H9 (cell line): Measurements from ENCODE around the gene CDKAL1. TPM values are rescaled to one million over a fixed set of nuclear protein-coding genes. Genes with fewer than 3 reads are reported as not detected.

Experiments used
- DNase-seq: peaks from one replicate; pipeline ENCODE4 v3.0.0-alpha.2; 2017
- H2AFZ ChIP-seq: one replicate; pipeline ENCODE4 v1.6.1; 2013; ENCODE audit warnings: mild to moderate bottlenecking, low read length, control low read depth, moderate library complexity
- H2AK5ac ChIP-seq: 2 replicates; pipeline ENCODE4 v1.6.1; 2013; ENCODE audit warnings: low read length, control low read depth, mixed read lengths; ENCODE audit not compliant: insufficient read length
- H2BK120ac ChIP-seq: one replicate; pipeline ENCODE4 v1.6.1; 2013; ENCODE audit warnings: low read depth, mild to moderate bottlenecking, low read length, control low read depth, inconsistent platforms; ENCODE audit not compliant: poor library complexity, severe bottlenecking
- H2BK12ac ChIP-seq: 2 replicates; pipeline ENCODE4 v1.6.1; 2013; ENCODE audit warnings: low read length, control low read depth, mixed read lengths, low read depth; ENCODE audit not compliant: insufficient read length
- H2BK15ac ChIP-seq: 2 replicates; pipeline ENCODE4 v1.6.1; 2013; ENCODE audit warnings: low read depth, low read length, control low read depth
- H2BK20ac ChIP-seq: one replicate; pipeline ENCODE4 v1.6.1; 2013; ENCODE audit warnings: low read depth, mild to moderate bottlenecking, low read length, control low read depth, inconsistent platforms; ENCODE audit not compliant: poor library complexity, severe bottlenecking
- H2BK5ac ChIP-seq: 2 replicates; pipeline ENCODE4 v1.6.1; 2013; ENCODE audit warnings: low read length, control low read depth, mixed read lengths; ENCODE audit not compliant: insufficient read length
- H3K14ac ChIP-seq: 2 replicates; pipeline ENCODE4 v1.6.1; 2013; ENCODE audit warnings: low read length, control low read depth; ENCODE audit not compliant: insufficient read depth
- H3K18ac ChIP-seq: 2 replicates; pipeline ENCODE4 v1.6.1; 2013; ENCODE audit warnings: low read depth, mild to moderate bottlenecking, mixed read lengths, low read length, control low read depth; ENCODE audit not compliant: insufficient read length
- H3K23ac ChIP-seq: 2 replicates; pipeline ENCODE4 v1.6.1; 2013; ENCODE audit warnings: low read length, control low read depth, mixed read lengths, low read depth; ENCODE audit not compliant: insufficient read length
- H3K23me2 ChIP-seq: 2 replicates; pipeline ENCODE4 v1.6.1; 2013; ENCODE audit warnings: low read depth, mild to moderate bottlenecking, mixed read lengths, low read length, control low read depth; ENCODE audit not compliant: insufficient read length, poor library complexity, severe bottlenecking
- H3K27ac ChIP-seq: 2 replicates; pipeline ENCODE4 v1.5.1; 2013; ENCODE audit warnings: low read length, control low read depth, mixed read lengths, low read depth; ENCODE audit not compliant: insufficient read length
- H3K27me3 ChIP-seq: 2 replicates; pipeline ENCODE4 v1.6.1; 2013; ENCODE audit warnings: low read length, control low read depth, inconsistent platforms; ENCODE audit not compliant: insufficient read depth
- H3K4ac ChIP-seq: 2 replicates; pipeline ENCODE4 v1.6.1; 2013; ENCODE audit warnings: low read depth, mild to moderate bottlenecking, control low read depth, inconsistent platforms, low read length, moderate library complexity
- H3K4me1 ChIP-seq: 2 replicates; pipeline ENCODE4 v1.6.1; 2013; ENCODE audit warnings: low read length, control low read depth, inconsistent platforms; ENCODE audit not compliant: insufficient read depth
- H3K4me2 ChIP-seq: 2 replicates; pipeline ENCODE4 v1.6.1; 2013; ENCODE audit warnings: low read length, control low read depth, mixed read lengths; ENCODE audit not compliant: insufficient read length, insufficient read depth
- H3K56ac ChIP-seq: 2 replicates; pipeline ENCODE4 v1.6.1; 2013; ENCODE audit warnings: low read depth, mild to moderate bottlenecking, mixed read lengths, low read length, control low read depth; ENCODE audit not compliant: insufficient read length
- H3K79me1 ChIP-seq: 2 replicates; pipeline ENCODE4 v1.6.1; 2013; ENCODE audit warnings: low read depth, mild to moderate bottlenecking, moderate library complexity, low read length, control low read depth, inconsistent platforms; ENCODE audit not compliant: insufficient read depth, poor library complexity, severe bottlenecking
- H3K79me2 ChIP-seq: 2 replicates; pipeline ENCODE4 v1.6.1; 2013; ENCODE audit warnings: low read length, control low read depth, inconsistent platforms; ENCODE audit not compliant: insufficient read depth
- H3K9ac ChIP-seq: 2 replicates; pipeline ENCODE4 v1.6.1; 2013; ENCODE audit warnings: low read length, control low read depth, mixed read lengths; ENCODE audit not compliant: insufficient read length; ENCODE audit errors: extremely low read depth
- H3K9me3 ChIP-seq: one replicate; pipeline ENCODE4 v1.6.1; 2013; ENCODE audit warnings: low read depth, low read length, inconsistent platforms; ENCODE audit not compliant: control insufficient read depth
- H3T11ph ChIP-seq: one replicate; pipeline ENCODE4 v1.6.1; 2013; ENCODE audit warnings: mild to moderate bottlenecking, low read length, control low read depth, inconsistent platforms
- H4K20me1 ChIP-seq: one replicate; pipeline ENCODE4 v1.6.1; 2013; ENCODE audit not compliant: control insufficient read depth, insufficient read length, insufficient read depth
- H4K5ac ChIP-seq: 2 replicates; pipeline ENCODE4 v1.6.1; 2013; ENCODE audit warnings: low read depth, mild to moderate bottlenecking, mixed read lengths, low read length, control low read depth; ENCODE audit not compliant: insufficient read length
- H4K8ac ChIP-seq: replicated peaks from 2 replicates; pipeline ENCODE4 v1.6.1; 2013; ENCODE audit warnings: low read length, control low read depth, mixed read lengths, low read depth; ENCODE audit not compliant: insufficient read length
- H4K91ac ChIP-seq: 2 replicates; pipeline ENCODE4 v1.6.1; 2013; ENCODE audit warnings: low read depth, mild to moderate bottlenecking, moderate library complexity, mixed read lengths, low read length, control low read depth; ENCODE audit not compliant: insufficient read length
- H3K27ac Mint-ChIP-seq, 3 experiments: 2 replicates in 2 of 3; 3 replicates in 1 of 3; pipeline ENCODE4 v1.8.0; 2020 to 2021; ENCODE audit warnings: mixed read lengths in 3 of 3, mild to moderate bottlenecking in 1 of 3, moderate library complexity in 1 of 3
- H3K27me3 Mint-ChIP-seq: 2 replicates; pipeline ENCODE4 v1.8.0; 2021; ENCODE audit warnings: low read depth, mild to moderate bottlenecking, moderate library complexity, mixed read lengths
- H3K36me3 Mint-ChIP-seq, 3 experiments: 2 replicates in 2 of 3; 3 replicates in 1 of 3; pipeline ENCODE4 v1.8.0; 2020 to 2021; ENCODE audit warnings: low read depth in 3 of 3, mixed read lengths in 3 of 3; ENCODE audit not compliant: insufficient read depth in 1 of 3
- H3K4me1 Mint-ChIP-seq, 2 experiments: 2 replicates each; pipeline ENCODE4 v1.8.0; 2020; ENCODE audit warnings: mixed read lengths in 2 of 2
- H3K4me3 Mint-ChIP-seq, 2 experiments: 2 replicates in 1 of 2; 3 replicates in 1 of 2; pipeline ENCODE4 v1.8.0; 2020 to 2021; ENCODE audit warnings: mild to moderate bottlenecking in 2 of 2, mixed read lengths in 2 of 2, moderate library complexity in 1 of 2
- H3K9me3 Mint-ChIP-seq, 2 experiments: 2 replicates in 1 of 2; 3 replicates in 1 of 2; pipeline ENCODE4 v1.8.0; 2020; ENCODE audit warnings: mild to moderate bottlenecking in 2 of 2, mixed read lengths in 2 of 2, moderate library complexity in 1 of 2
- CTCF ChIP-seq: fragments of 200-600 bp; sonication (generic); conservative IDR thresholded peaks from 3 replicates; pipeline ENCODE4 v1.8.0; 2021; ENCODE audit warnings: antibody characterized with exemption, mild to moderate bottlenecking
- WGBS: extraction: QIAGEN DNeasy Blood & Tissue Kit; methylation state at CpG from one replicate; pipeline ENCODE4 v1.1.7; 2013; ENCODE audit warnings: missing lambda C conversion rate, low lambda C conversion rate, mixed read lengths; ENCODE audit not compliant: insufficient read length; ENCODE audit errors: extremely low coverage; 5-methylcytosine and 5-hydroxymethylcytosine counted together
- total RNA-seq: library from RNA; stranded (reverse); gene quantifications from 2 replicates; pipeline ENCODE4 v1.2.1, GENCODE V29; 2021

The CDKAL1 gene
- total RNA-seq, 1 experiment from 2014 or later: 23.0 TPM

GRCh38 chr6:20876036-20876435 lies 341.8 kb downstream of the CDKAL1 start:
- H2BK12ac ChIP-seq: no peak overlapping the region
- no peak overlapping the region for H3K27ac ChIP-seq
- H3T11ph ChIP-seq: no peak overlapping the region
- H3K9me3 ChIP-seq: no peaks in the 10 kb centered on the region
- peak overlapping the region; percentile 19 for H3K9ac ChIP-seq
- H2AFZ ChIP-seq: no peak overlapping the region
- no peak overlapping the region for H3K4me2 ChIP-seq
- H3K4ac ChIP-seq: no peak overlapping the region
- peak overlapping the region; percentile 32 to 63 (median 43); a peak in 4 of 7 replicates for H3K27ac Mint-ChIP-seq
- no peaks in the 10 kb centered on the region for H3K79me1 ChIP-seq
- H3K9me3 Mint-ChIP-seq: no peaks in the 10 kb centered on the region
- no peaks in the 10 kb centered on the region for H3K36me3 Mint-ChIP-seq
- no peak overlapping the region for H2AK5ac ChIP-seq
- H2BK15ac ChIP-seq: no peak overlapping the region
- peaks cover 16% of the 10 kb centered on the region for H3K4me1 ChIP-seq
- no peaks in the 10 kb centered on the region for H4K20me1 ChIP-seq
- no peak overlapping the region for H3K14ac ChIP-seq
- no peak for DNase-seq
- H3K23ac ChIP-seq: no peak overlapping the region
- no peak overlapping the region for H3K18ac ChIP-seq
- no peaks in the 10 kb centered on the region for H3K27me3 Mint-ChIP-seq
- H2BK5ac ChIP-seq: no peak overlapping the region
- H3K56ac ChIP-seq: no peak overlapping the region
- H2BK120ac ChIP-seq: no peak overlapping the region
- no peak overlapping the region for H3K4me3 Mint-ChIP-seq
- no peaks in the 10 kb centered on the region for H3K23me2 ChIP-seq
- H4K8ac ChIP-seq: no peak overlapping the region
- H4K91ac ChIP-seq: no peak overlapping the region
- H4K5ac ChIP-seq: no peak overlapping the region
- no peak for TF ChIP-seq CTCF
- H3K79me2 ChIP-seq: no peaks in the 10 kb centered on the region
- no peaks in the 10 kb centered on the region for H3K27me3 ChIP-seq
- H2BK20ac ChIP-seq: no peak overlapping the region
- peaks cover 62 to 64% of the 10 kb centered on the region in 2 experiments for H3K4me1 Mint-ChIP-seq
- no CpG with 5 or more reads among the region's 2 CpGs for WGBS
